ENCODE data around the gene PJVK.

GRCh38 chr2:178425255-178425827 is 25.8 kb upstream of the PJVK start:
- TF ChIP-seq CTCF (IDR thresholded peaks at IDR 0.05; ENCODE audit: poor library complexity, severe bottlenecking) = no peak
- no peak for TF ChIP-seq RAD21 (conservative IDR thresholded peaks at IDR 0.05)
- no peak for TF ChIP-seq EP300 (conservative IDR thresholded peaks at IDR 0.05; ENCODE audit: poor library complexity, severe bottlenecking)
- TF ChIP-seq EZH2 (IDR thresholded peaks at IDR 0.05; ENCODE audit: borderline replicate concordance, insufficient read depth, low read length, poor library complexity, severe bottlenecking) = no peak
- TF ChIP-seq SMC3 (conservative IDR thresholded peaks at IDR 0.05; ENCODE audit: poor library complexity) = no peak
- TF ChIP-seq POLR2AphosphoS5 (IDR thresholded peaks at IDR 0.05) = no peak
- TF ChIP-seq REST (IDR thresholded peaks at IDR 0.05; ENCODE audit: borderline replicate concordance) = no peak
- no peak for TF ChIP-seq MXI1 (conservative IDR thresholded peaks at IDR 0.05; ENCODE audit: poor library complexity, severe bottlenecking)
- TF ChIP-seq TAF1 (IDR thresholded peaks at IDR 0.05; ENCODE audit: low read depth) = no peak

All from neural cell (in vitro differentiated cells).